Forelimb muscle (tissue), 1 donor: ENCODE results near the gene CRYBG1. TPM values are rescaled to one million over a fixed set of nuclear protein-coding genes. Genes with fewer than 3 reads are reported as not detected.
"Not testable (repeated sequence)": the region's sequence is repeated elsewhere in the genome, so short reads cannot be mapped to it uniquely, and the experiment has no call there.

Source experiments
- DNase-seq: peaks from one replicate; pipeline ENCODE4 v3.0.0-alpha.2; 2013; ENCODE audit warnings: low read depth
- polyA plus RNA-seq: library from polyadenylated mRNA; unstranded; fragments of 120-200 nt; gene quantifications from one replicate; pipeline ENCODE4 v1.2.1, GENCODE V29; 2013; ENCODE audit not compliant: insufficient read length

Gene CRYBG1
- polyA plus RNA-seq, 1 donor, result 2.0 TPM

- no peak for DNase-seq
These were observed 226.4 kb downstream of the CRYBG1 start for GRCh38 chr6:106586815-106587415.

- not testable (repeated sequence) for DNase-seq
These were observed 228.4 kb downstream of the CRYBG1 start for GRCh38 chr6:106588937-106589336.

- no peak for DNase-seq
These were observed 230.8 kb downstream of the CRYBG1 start for GRCh38 chr6:106591111-106591825.

- DNase-seq, result no peak
These were observed 238.9 kb downstream of the CRYBG1 start for GRCh38 chr6:106599440-106599839.

- no peak for DNase-seq
These were observed 239.8 kb downstream of the CRYBG1 start for GRCh38 chr6:106600329-106600728.

GRCh38 chr6:106608080-106608668, 247.7 kb downstream of the CRYBG1 start:
- DNase-seq, result no peak

- DNase-seq, result no peak
These were observed 249.2 kb downstream of the CRYBG1 start for GRCh38 chr6:106609699-106610098.

GRCh38 chr6:106611030-106611429, 250.5 kb downstream of the CRYBG1 start:
- DNase-seq, result no peak

GRCh38 chr6:106612671-106613416, 252.3 kb downstream of the CRYBG1 start:
- no peak for DNase-seq

GRCh38 chr6:106613590-106613989, 253.1 kb downstream of the CRYBG1 start:
- no peak for DNase-seq

- no peak for DNase-seq
These were observed 253.6 kb downstream of the CRYBG1 start for GRCh38 chr6:106614166-106614565.

GRCh38 chr6:106614592-106615257, 254.2 kb downstream of the CRYBG1 start:
- DNase-seq, result no peak

GRCh38 chr6:106617302-106617701, 256.8 kb downstream of the CRYBG1 start:
- DNase-seq, result no peak

- no peak for DNase-seq
These were observed 257.3 kb downstream of the CRYBG1 start for GRCh38 chr6:106617857-106618256.

- no peak for DNase-seq
These were observed 257.8 kb downstream of the CRYBG1 start for GRCh38 chr6:106618324-106618723.

GRCh38 chr6:106619223-106619622, 258.7 kb downstream of the CRYBG1 start:
- DNase-seq, result no peak

GRCh38 chr6:106620931-106621672, 260.6 kb downstream of the CRYBG1 start:
- DNase-seq, result no peak
